ENCODE measurements around the gene AMBRA1. TPM values are rescaled to one million over a fixed set of nuclear protein-coding genes. Genes with fewer than 3 reads are reported as not detected.
A peak's percentile ranks its signal among the peaks of the same experiment; 100 is the strongest.

Gene AMBRA1
- total RNA-seq, 2 donors from 2014 or later: 56.2 to 60.7 TPM

DNA sequence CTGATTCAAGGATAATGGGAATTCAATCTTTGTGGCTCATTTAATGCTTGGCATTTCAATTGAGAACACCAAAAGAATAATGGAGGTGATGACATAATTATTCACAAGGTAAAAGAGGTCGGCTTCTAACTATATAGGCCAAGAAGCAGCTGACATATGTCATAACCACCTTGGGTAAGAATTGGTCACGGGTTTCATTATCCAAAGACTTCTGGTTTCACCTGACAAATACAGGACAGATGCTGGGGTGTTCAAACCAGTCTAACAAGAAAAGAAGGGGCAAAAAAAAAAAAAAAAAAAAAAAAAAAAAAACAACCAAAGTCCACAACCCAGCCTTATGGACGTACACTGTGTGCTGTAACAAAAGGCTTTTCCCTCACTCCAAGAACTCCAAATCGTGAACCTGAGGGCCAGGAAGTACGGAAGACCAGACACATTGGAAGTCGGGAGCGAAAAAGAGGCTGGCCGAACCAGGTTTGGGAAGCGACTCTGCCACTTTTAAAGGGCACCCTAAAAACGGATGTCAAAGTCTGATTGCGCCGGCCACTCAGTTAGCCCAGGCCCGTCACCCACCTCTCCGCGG lies 22.8 kb upstream of the AMBRA1 start:
- H3K36me3 ChIP-seq: no peaks in the 10 kb centered on the region
- H3K4me3 ChIP-seq: peak overlapping the region; percentile 84 to 96
- intact Hi-C loops (cut with DNase I): loop anchor here (2.0 to 5.0 kb wide), 2 partner anchors 84 to 229 kb away; partner anchors contain the start of genes ARHGAP1 and ZNF408
- peak overlapping the region; percentile 92 to 95 for H3K27ac ChIP-seq
- H3K27me3 ChIP-seq (replicated peaks; ENCODE audit: insufficient read depth): no peaks in the 10 kb centered on the region
- no peak for DNase-seq (ENCODE audit: low spot score)
- no peak for TF ChIP-seq POLR2A (IDR thresholded peaks at IDR 0.05)
- TF ChIP-seq POLR2AphosphoS5 (IDR thresholded peaks at IDR 0.05): no peak
- TF ChIP-seq, protein P1, sequence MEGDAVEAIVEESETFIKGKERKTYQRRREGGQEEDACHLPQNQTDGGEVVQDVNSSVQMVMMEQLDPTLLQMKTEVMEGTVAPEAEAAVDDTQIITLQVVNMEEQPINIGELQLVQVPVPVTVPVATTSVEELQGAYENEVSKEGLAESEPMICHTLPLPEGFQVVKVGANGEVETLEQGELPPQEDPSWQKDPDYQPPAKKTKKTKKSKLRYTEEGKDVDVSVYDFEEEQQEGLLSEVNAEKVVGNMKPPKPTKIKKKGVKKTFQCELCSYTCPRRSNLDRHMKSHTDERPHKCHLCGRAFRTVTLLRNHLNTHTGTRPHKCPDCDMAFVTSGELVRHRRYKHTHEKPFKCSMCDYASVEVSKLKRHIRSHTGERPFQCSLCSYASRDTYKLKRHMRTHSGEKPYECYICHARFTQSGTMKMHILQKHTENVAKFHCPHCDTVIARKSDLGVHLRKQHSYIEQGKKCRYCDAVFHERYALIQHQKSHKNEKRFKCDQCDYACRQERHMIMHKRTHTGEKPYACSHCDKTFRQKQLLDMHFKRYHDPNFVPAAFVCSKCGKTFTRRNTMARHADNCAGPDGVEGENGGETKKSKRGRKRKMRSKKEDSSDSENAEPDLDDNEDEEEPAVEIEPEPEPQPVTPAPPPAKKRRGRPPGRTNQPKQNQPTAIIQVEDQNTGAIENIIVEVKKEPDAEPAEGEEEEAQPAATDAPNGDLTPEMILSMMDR (IDR thresholded peaks at IDR 0.05): no peak
- H3K9me3 ChIP-seq: no peaks in the 10 kb centered on the region
- no peaks in the 10 kb centered on the region for H3K4me1 ChIP-seq (replicated peaks)
- WGBS: under 1% methylated on average over 15 of the region's 15 CpGs

DNA sequence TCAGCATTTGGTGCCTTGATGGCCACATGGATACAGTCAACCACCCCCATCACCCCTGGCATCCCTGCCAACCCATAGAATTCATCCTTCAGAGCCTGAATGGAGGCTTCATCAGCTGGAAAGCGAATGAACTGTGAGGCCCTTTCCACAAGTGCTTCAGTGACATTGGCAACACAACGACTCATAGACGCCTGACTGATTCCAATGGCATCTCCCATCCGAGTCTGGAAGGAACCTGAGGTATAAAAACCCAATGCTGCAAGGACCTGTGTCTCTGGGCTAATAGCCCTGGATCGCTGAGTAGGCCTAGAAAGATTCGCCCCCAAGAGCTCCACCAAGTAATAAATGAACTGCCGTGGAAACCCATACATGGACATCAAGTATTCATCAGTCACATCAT lies 21.9 kb upstream of the AMBRA1 start:
- Histone ChIP-seq H3K27ac (no peak overlapping the region), H3K36me3 (no peaks in the 10 kb centered on the region), H3K27me3 (replicated peaks; ENCODE audit: insufficient read depth) (no peaks in the 10 kb centered on the region), H3K4me1 (replicated peaks) (no peaks in the 10 kb centered on the region), H3K9me3 (no peaks in the 10 kb centered on the region), H3K4me3 (no peak overlapping the region)
- intact Hi-C loops (cut with DNase I): loop anchor here (2.0 to 5.0 kb wide), 2 partner anchors 85 to 228 kb away; partner anchors contain the start of genes ARHGAP1 and ZNF408
- DNase-seq (ENCODE audit: low spot score): no peak
- no peak for TF ChIP-seq POLR2AphosphoS5 (IDR thresholded peaks at IDR 0.05)
- TF ChIP-seq POLR2A (IDR thresholded peaks at IDR 0.05): no peak
- TF ChIP-seq, protein P1 (IDR thresholded peaks at IDR 0.05): no peak
- WGBS: 97% methylated on average over 7 of the region's 7 CpGs

DNA sequence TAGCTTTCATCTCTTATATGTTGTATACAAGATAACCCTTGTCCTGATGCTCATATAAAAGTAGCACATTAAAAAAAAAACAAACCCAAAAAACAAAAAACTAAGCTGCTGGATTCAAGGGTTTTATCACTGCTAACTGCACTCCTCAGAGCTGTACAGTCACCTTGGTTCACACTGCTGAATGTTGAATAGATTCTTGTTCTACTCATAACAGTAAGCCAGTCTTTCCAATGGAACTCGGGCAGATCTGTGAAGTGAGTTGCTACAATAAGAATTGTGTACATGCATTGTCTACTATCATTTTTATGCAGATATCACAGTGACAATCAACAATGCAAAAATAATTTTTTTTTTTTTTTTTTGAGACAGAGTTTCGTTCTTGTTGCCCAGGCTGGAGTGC lies 18.5 kb upstream of the AMBRA1 start:
- H3K27ac ChIP-seq: no peak overlapping the region
- TF ChIP-seq POLR2AphosphoS5 (IDR thresholded peaks at IDR 0.05) (no peak), POLR2A (IDR thresholded peaks at IDR 0.05) (no peak)
- TF ChIP-seq, protein P1 (IDR thresholded peaks at IDR 0.05): no peak
- DNase-seq (ENCODE audit: low spot score): no peak
- no peaks in the 10 kb centered on the region for H3K27me3 ChIP-seq (replicated peaks; ENCODE audit: insufficient read depth)
- intact Hi-C loops (cut with DNase I): no loop called here
- H3K9me3 ChIP-seq: no peaks in the 10 kb centered on the region
- no peak overlapping the region for H3K4me3 ChIP-seq
- H3K4me1 ChIP-seq (replicated peaks): no peaks in the 10 kb centered on the region
- WGBS: 89% methylated on average over 2 of the region's 2 CpGs
- H3K36me3 ChIP-seq: no peaks in the 10 kb centered on the region

DNA sequence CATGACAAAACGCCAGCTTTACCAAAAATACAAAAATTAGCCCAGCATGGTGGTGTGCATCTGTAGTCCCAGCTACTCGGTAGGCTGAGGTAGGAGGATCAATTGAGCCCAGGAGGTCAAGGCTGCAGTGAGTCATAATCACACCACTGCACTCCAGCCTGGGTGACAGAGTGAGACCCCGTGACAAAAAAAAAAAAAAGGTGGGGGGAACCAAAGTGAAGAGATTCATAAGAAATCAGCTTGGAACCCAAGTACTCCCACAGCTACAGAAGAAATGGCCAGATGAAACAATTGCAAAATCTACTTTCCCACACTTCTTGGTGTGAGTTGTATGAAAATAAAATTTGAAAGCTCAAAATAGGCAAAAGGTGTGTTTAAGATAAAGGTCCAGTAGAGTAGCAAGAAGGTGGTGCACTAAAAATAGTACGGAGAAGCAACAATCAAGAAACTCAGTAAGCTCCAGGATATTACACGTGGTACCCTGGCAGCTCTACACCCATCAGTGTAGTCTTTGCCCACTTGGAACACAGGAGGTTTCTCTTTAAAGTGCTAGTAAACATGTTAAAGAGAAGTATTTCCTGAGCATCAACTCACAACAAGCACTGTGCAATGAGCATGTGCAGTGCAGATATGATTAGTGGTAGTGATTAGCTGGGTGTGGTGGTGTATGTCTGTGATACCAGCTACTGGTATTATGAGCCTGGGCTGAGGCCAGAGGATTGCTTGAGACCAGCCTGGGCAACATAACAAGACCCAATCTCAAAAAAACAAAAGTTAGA lies 17.9 kb upstream of the AMBRA1 start:
- Histone ChIP-seq H3K36me3 (no peaks in the 10 kb centered on the region), H3K4me1 (replicated peaks) (no peaks in the 10 kb centered on the region), H3K27me3 (replicated peaks; ENCODE audit: insufficient read depth) (no peaks in the 10 kb centered on the region), H3K9me3 (no peaks in the 10 kb centered on the region), H3K4me3 (no peak overlapping the region), H3K27ac (no peak overlapping the region)
- TF ChIP-seq, protein P1 (IDR thresholded peaks at IDR 0.05): no peak
- TF ChIP-seq POLR2A (IDR thresholded peaks at IDR 0.05) (no peak), POLR2AphosphoS5 (IDR thresholded peaks at IDR 0.05) (no peak)
- intact Hi-C loops (cut with DNase I): no loop called here
- no peak for DNase-seq (ENCODE audit: low spot score)
- WGBS: 85% methylated on average over 5 of the region's 5 CpGs

Measured in prostate gland (tissue), 2 donors.